Fibroblast of pulmonary artery (primary cell): ENCODE measurements around the gene IQCM.

Experiments used
- DNase-seq: peaks from one replicate; pipeline ENCODE4 v3.0.0-alpha.2; 2010; ENCODE audit warnings: low read depth
- H3K4me3 ChIP-seq: replicated peaks from 2 replicates; pipeline ENCODE4 v1.5.1; 2011; ENCODE audit warnings: low read depth, mild to moderate bottlenecking, control low read depth, low read length, moderate library complexity
- CTCF ChIP-seq: IDR thresholded peaks from 2 replicates; pipeline ENCODE4 v1.5.1; 2011; ENCODE audit warnings: mild to moderate bottlenecking, control low read depth, low read length, inconsistent platforms; ENCODE audit errors: missing control alignments

IQCM gene

GRCh38 chr4:149738156-149738555, 77.5 kb downstream of the IQCM start:
- no peak for TF ChIP-seq CTCF
- DNase-seq: no peak
- no peak overlapping the region for H3K4me3 ChIP-seq

- no peak overlapping the region for H3K4me3 ChIP-seq
- no peak for TF ChIP-seq CTCF
- peak; percentile 64 for DNase-seq
These were observed 79.8 kb downstream of the IQCM start for GRCh38 chr4:149735796-149736195.

GRCh38 chr4:149728444-149728843, 87.2 kb downstream of the IQCM start:
- DNase-seq: no peak
- H3K4me3 ChIP-seq: no peak overlapping the region
- TF ChIP-seq CTCF: no peak

- H3K4me3 ChIP-seq: no peak overlapping the region
- TF ChIP-seq CTCF: no peak
- no peak for DNase-seq
These were observed 88.0 kb downstream of the IQCM start for GRCh38 chr4:149727663-149728062.

- TF ChIP-seq CTCF: no peak
- no peak for DNase-seq
- H3K4me3 ChIP-seq: no peak overlapping the region
These were observed 92.6 kb downstream of the IQCM start for GRCh38 chr4:149723065-149723464.

GRCh38 chr4:149719806-149720205, 95.8 kb downstream of the IQCM start:
- no peak for TF ChIP-seq CTCF
- H3K4me3 ChIP-seq: no peak overlapping the region
- no peak for DNase-seq

- DNase-seq: no peak
- H3K4me3 ChIP-seq: no peak overlapping the region
- no peak for TF ChIP-seq CTCF
These were observed 96.3 kb downstream of the IQCM start for GRCh38 chr4:149719357-149719756.
